ENCODE results near the gene TTC28.
A peak's percentile ranks its signal among the peaks of the same experiment; 100 is the strongest.

TTC28 gene

DNA sequence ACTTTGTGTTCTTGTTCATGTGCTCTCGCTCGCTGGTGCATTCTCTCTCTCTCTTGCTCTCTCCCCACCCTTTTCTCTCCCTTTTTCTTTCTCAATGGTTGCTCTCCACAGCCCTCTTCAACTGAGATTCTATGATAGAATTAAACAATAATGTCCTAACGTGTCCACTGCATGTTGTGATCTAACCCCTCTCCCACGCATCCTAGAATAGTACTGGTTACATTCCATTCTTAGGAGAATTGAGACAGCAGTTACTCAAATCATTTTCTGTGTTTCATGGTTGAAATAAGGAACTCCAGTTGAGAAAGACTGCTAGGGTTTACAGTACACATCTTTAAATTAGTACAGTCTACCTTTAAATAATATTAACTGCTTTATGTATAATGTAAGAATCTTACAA lies 442.5 kb downstream of the TTC28 start:
- Histone ChIP-seq H2BK120ac (ENCODE audit: low read depth, low read length) (no peak overlapping the region), H3K36me3 (ENCODE audit: control insufficient read depth in 1 of 2, insufficient read depth in 2 of 2, low read depth in 1 of 2, low read length in 2 of 2) (no peaks in the 10 kb centered on the region), H3K14ac (ENCODE audit: low read length in 2 of 2) (no peak overlapping the region), H3K9ac (ENCODE audit: low read length) (no peak overlapping the region), H3K18ac (ENCODE audit: low read depth in 1 of 2, low read length in 2 of 2) (no peak overlapping the region), H3K4me1 (ENCODE audit: control insufficient read depth, insufficient read depth, low read depth, low read length) (no peaks in the 10 kb centered on the region), H3K27ac (ENCODE audit: low read length, poor library complexity, severe bottlenecking) (no peak overlapping the region), H3K4me3 (ENCODE audit: insufficient read depth in 1 of 2, low read depth in 1 of 2, low read length in 2 of 2) (no peak overlapping the region), H2BK15ac (ENCODE audit: low read depth, poor library complexity, severe bottlenecking) (no peak overlapping the region), H2AK5ac (ENCODE audit: low read length, severe bottlenecking) (no peak overlapping the region), H4K8ac (ENCODE audit: low read length) (no peak overlapping the region), H3K9me3 (ENCODE audit: control insufficient read depth, low read length) (peaks cover 11% of the 10 kb centered on the region), H3K27me3 (ENCODE audit: control insufficient read depth in 1 of 2, insufficient read depth in 1 of 2, low read length in 2 of 2) (no peaks in the 10 kb centered on the region), H2BK12ac (ENCODE audit: low read length in 2 of 2) (no peak overlapping the region), H4K91ac (ENCODE audit: low read length) (no peak overlapping the region), H2BK5ac (ENCODE audit: low read depth, low read length, poor library complexity, severe bottlenecking) (no peak overlapping the region), H2AFZ (ENCODE audit: low read depth, low read length) (no peak overlapping the region), H3K79me1 (replicated peaks; ENCODE audit: low read length, poor library complexity, severe bottlenecking) (peaks cover 10% of the 10 kb centered on the region), H3K23ac (ENCODE audit: low read length in 2 of 2) (no peak overlapping the region), H3K4ac (ENCODE audit: low read depth in 1 of 2, low read length in 2 of 2) (no peak overlapping the region), H3K4me2 (ENCODE audit: low read length, poor library complexity, severe bottlenecking) (no peak overlapping the region)
- 100% methylated on average over 2 of the region's 4 CpGs for WGBS
- DNase-seq, result no peak

GRCh38 chr22:28232204-28232603 lies 447.4 kb downstream of the TTC28 start:
- DNase-seq, result no peak
- no peak overlapping the region for H3K9ac ChIP-seq (ENCODE audit: low read length)
- H3K27me3 ChIP-seq (ENCODE audit: control insufficient read depth in 1 of 2, insufficient read depth in 1 of 2, low read length in 2 of 2), result no peaks in the 10 kb centered on the region
- no peak overlapping the region for H2BK5ac ChIP-seq (ENCODE audit: low read depth, low read length, poor library complexity, severe bottlenecking)
- no peak overlapping the region for H3K4me2 ChIP-seq (ENCODE audit: low read length, poor library complexity, severe bottlenecking)
- no peak overlapping the region for H3K23ac ChIP-seq (ENCODE audit: low read length in 2 of 2)
- no peak overlapping the region for H4K8ac ChIP-seq (ENCODE audit: low read length)
- H2BK120ac ChIP-seq (ENCODE audit: low read depth, low read length), result no peak overlapping the region
- no peak overlapping the region for H3K18ac ChIP-seq (ENCODE audit: low read depth in 1 of 2, low read length in 2 of 2)
- H3K9me3 ChIP-seq (ENCODE audit: control insufficient read depth, low read length), result no peaks in the 10 kb centered on the region
- H3K27ac ChIP-seq (ENCODE audit: low read length, poor library complexity, severe bottlenecking), result peak overlapping the region; percentile 71
- no peak overlapping the region for H3K14ac ChIP-seq (ENCODE audit: low read length in 2 of 2)
- no peak overlapping the region for H2AFZ ChIP-seq (ENCODE audit: low read depth, low read length)
- peaks cover 5% of the 10 kb centered on the region for H3K79me1 ChIP-seq (replicated peaks; ENCODE audit: low read length, poor library complexity, severe bottlenecking)
- peak overlapping the region; percentile 88 for H2AK5ac ChIP-seq (ENCODE audit: low read length, severe bottlenecking)
- H3K36me3 ChIP-seq (ENCODE audit: control insufficient read depth in 1 of 2, insufficient read depth in 2 of 2, low read depth in 1 of 2, low read length in 2 of 2), result no peaks in the 10 kb centered on the region
- no peaks in the 10 kb centered on the region for H3K4me1 ChIP-seq (ENCODE audit: control insufficient read depth, insufficient read depth, low read depth, low read length)
- H2BK15ac ChIP-seq (ENCODE audit: low read depth, poor library complexity, severe bottlenecking), result no peak overlapping the region
- no peak overlapping the region for H2BK12ac ChIP-seq (ENCODE audit: low read length in 2 of 2)
- no peak overlapping the region for H4K91ac ChIP-seq (ENCODE audit: low read length)
- H3K4me3 ChIP-seq (ENCODE audit: insufficient read depth in 1 of 2, low read depth in 1 of 2, low read length in 2 of 2), result no peak overlapping the region
- H3K4ac ChIP-seq (ENCODE audit: low read depth in 1 of 2, low read length in 2 of 2), result no peak overlapping the region
- 100% methylated on average over 2 of the region's 3 CpGs for WGBS

DNA sequence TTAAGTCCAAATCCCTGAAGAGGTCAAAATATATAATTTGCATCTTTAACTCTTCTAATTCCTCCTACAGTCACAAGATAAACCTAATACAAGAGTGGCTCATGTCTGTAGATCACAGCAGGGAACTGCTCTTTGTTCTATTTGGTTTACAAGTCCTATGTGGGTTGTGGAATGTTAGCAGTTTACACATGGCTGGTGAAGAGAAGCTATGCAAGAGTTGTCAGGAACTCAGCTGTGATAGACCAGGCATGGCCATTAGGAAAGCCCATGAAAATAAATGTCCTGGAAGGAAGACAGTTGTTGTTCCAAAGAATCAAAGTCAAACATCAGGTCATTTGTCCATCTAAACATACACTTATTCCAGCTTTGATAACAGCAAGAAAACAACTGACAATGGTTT lies 448.2 kb downstream of the TTC28 start:
- no peak overlapping the region for H3K23ac ChIP-seq (ENCODE audit: low read length in 2 of 2)
- no peak overlapping the region for H3K14ac ChIP-seq (ENCODE audit: low read length in 2 of 2)
- DNase-seq, result peak; percentile 65
- no peak overlapping the region for H2BK12ac ChIP-seq (ENCODE audit: low read length in 2 of 2)
- H4K91ac ChIP-seq (ENCODE audit: low read length), result no peak overlapping the region
- H3K18ac ChIP-seq (ENCODE audit: low read depth in 1 of 2, low read length in 2 of 2), result no peak overlapping the region
- H2BK120ac ChIP-seq (ENCODE audit: low read depth, low read length), result no peak overlapping the region
- no peak overlapping the region for H2AK5ac ChIP-seq (ENCODE audit: low read length, severe bottlenecking)
- no peak overlapping the region for H2BK15ac ChIP-seq (ENCODE audit: low read depth, poor library complexity, severe bottlenecking)
- H3K27me3 ChIP-seq (ENCODE audit: control insufficient read depth in 1 of 2, insufficient read depth in 1 of 2, low read length in 2 of 2), result no peaks in the 10 kb centered on the region
- H2BK5ac ChIP-seq (ENCODE audit: low read depth, low read length, poor library complexity, severe bottlenecking), result no peak overlapping the region
- no peaks in the 10 kb centered on the region for H3K9me3 ChIP-seq (ENCODE audit: control insufficient read depth, low read length)
- H3K4me2 ChIP-seq (ENCODE audit: low read length, poor library complexity, severe bottlenecking), result no peak overlapping the region
- no peaks in the 10 kb centered on the region for H3K36me3 ChIP-seq (ENCODE audit: control insufficient read depth in 1 of 2, insufficient read depth in 2 of 2, low read depth in 1 of 2, low read length in 2 of 2)
- H3K9ac ChIP-seq (ENCODE audit: low read length), result peak overlapping the region; percentile 25
- H4K8ac ChIP-seq (ENCODE audit: low read length), result no peak overlapping the region
- H3K4ac ChIP-seq (ENCODE audit: low read depth in 1 of 2, low read length in 2 of 2), result no peak overlapping the region
- no peak overlapping the region for H3K4me3 ChIP-seq (ENCODE audit: insufficient read depth in 1 of 2, low read depth in 1 of 2, low read length in 2 of 2)
- no peaks in the 10 kb centered on the region for H3K4me1 ChIP-seq (ENCODE audit: control insufficient read depth, insufficient read depth, low read depth, low read length)
- peak overlapping the region; percentile 71 for H3K27ac ChIP-seq (ENCODE audit: low read length, poor library complexity, severe bottlenecking)
- H3K79me1 ChIP-seq (replicated peaks; ENCODE audit: low read length, poor library complexity, severe bottlenecking), result peaks cover 5% of the 10 kb centered on the region
- no peak overlapping the region for H2AFZ ChIP-seq (ENCODE audit: low read depth, low read length)

- no peak overlapping the region for H3K14ac ChIP-seq (ENCODE audit: low read length in 2 of 2)
- H2AFZ ChIP-seq (ENCODE audit: low read depth, low read length), result no peak overlapping the region
- no peaks in the 10 kb centered on the region for H3K4me1 ChIP-seq (ENCODE audit: control insufficient read depth, insufficient read depth, low read depth, low read length)
- no peaks in the 10 kb centered on the region for H3K27me3 ChIP-seq (ENCODE audit: control insufficient read depth in 1 of 2, insufficient read depth in 1 of 2, low read length in 2 of 2)
- no peaks in the 10 kb centered on the region for H3K36me3 ChIP-seq (ENCODE audit: control insufficient read depth in 1 of 2, insufficient read depth in 2 of 2, low read depth in 1 of 2, low read length in 2 of 2)
- H3K79me1 ChIP-seq (replicated peaks; ENCODE audit: low read length, poor library complexity, severe bottlenecking), result peaks cover 2% of the 10 kb centered on the region
- peak overlapping the region; percentile 83 for H3K27ac ChIP-seq (ENCODE audit: low read length, poor library complexity, severe bottlenecking)
- peak overlapping the region in 1 of 2 experiments; percentile 43 for H3K4me3 ChIP-seq (ENCODE audit: insufficient read depth in 1 of 2, low read depth in 1 of 2, low read length in 2 of 2)
- DNase-seq, result no peak
- no peak overlapping the region for H3K23ac ChIP-seq (ENCODE audit: low read length in 2 of 2)
- H3K4me2 ChIP-seq (ENCODE audit: low read length, poor library complexity, severe bottlenecking), result no peak overlapping the region
- H3K18ac ChIP-seq (ENCODE audit: low read depth in 1 of 2, low read length in 2 of 2), result no peak overlapping the region
- H2AK5ac ChIP-seq (ENCODE audit: low read length, severe bottlenecking), result no peak overlapping the region
- 100% methylated on average over 1 of the region's 1 CpG for WGBS
- H4K91ac ChIP-seq (ENCODE audit: low read length), result no peak overlapping the region
- no peaks in the 10 kb centered on the region for H3K9me3 ChIP-seq (ENCODE audit: control insufficient read depth, low read length)
- no peak overlapping the region for H2BK120ac ChIP-seq (ENCODE audit: low read depth, low read length)
- H3K9ac ChIP-seq (ENCODE audit: low read length), result peak overlapping the region; percentile 56
- H2BK15ac ChIP-seq (ENCODE audit: low read depth, poor library complexity, severe bottlenecking), result no peak overlapping the region
- H3K4ac ChIP-seq (ENCODE audit: low read depth in 1 of 2, low read length in 2 of 2), result no peak overlapping the region
- no peak overlapping the region for H2BK12ac ChIP-seq (ENCODE audit: low read length in 2 of 2)
- H4K8ac ChIP-seq (ENCODE audit: low read length), result no peak overlapping the region
- no peak overlapping the region for H2BK5ac ChIP-seq (ENCODE audit: low read depth, low read length, poor library complexity, severe bottlenecking)
These were observed 449.0 kb downstream of the TTC28 start for GRCh38 chr22:28230671-28231070.
